Testis (tissue), 3 donors: ENCODE measurements around the gene IL34. TPM values are rescaled to one million over a fixed set of nuclear protein-coding genes. Genes with fewer than 3 reads are reported as not detected.

Experiments
- DNase-seq: peaks from one replicate; pipeline ENCODE4 v3.0.0-alpha.2; 2019
- H3K27ac ChIP-seq, 2 donors: fragments of 200-600 bp; sonication (generic); one replicate each; pipeline ENCODE4 v1.5.1; 2019
- H3K27me3 ChIP-seq: fragments of 200-600 bp; sonication (generic); one replicate; pipeline ENCODE4 v1.5.1; 2019
- H3K36me3 ChIP-seq: fragments of 200-600 bp; sonication (generic); one replicate; pipeline ENCODE4 v1.5.1; 2017; ENCODE audit warnings: low read depth; ENCODE audit errors: missing control alignments
- H3K4me1 ChIP-seq: fragments of 200-600 bp; sonication (generic); one replicate; pipeline ENCODE4 v1.5.1; 2019
- H3K4me3 ChIP-seq, 2 donors: fragments of 200-600 bp; sonication (generic); one replicate each; pipeline ENCODE4 v1.5.1; 2017 to 2019
- H3K9me3 ChIP-seq: fragments of 200-600 bp; sonication (generic); one replicate; pipeline ENCODE4 v1.5.1; 2017
- POLR2A ChIP-seq: fragments of 450-650 bp; IDR thresholded peaks from one replicate; pipeline ENCODE4 v1.6.1; 2017; ENCODE audit warnings: antibody characterized with exemption, mild to moderate bottlenecking, moderate library complexity
- WGBS, 2 donors: methylation state at CpG; one replicate each; pipeline ENCODE4 v1.1.5; 2018; 5-methylcytosine and 5-hydroxymethylcytosine counted together
- intact Hi-C: fragments of 100-400 bp; cut with DNase I; formaldehyde crosslinking; loops from one replicate; pipeline ENCODE4 v1.15.1; 2023; ENCODE audit warnings: low total_unique reads
- polyA plus RNA-seq: library from polyadenylated mRNA; stranded (reverse); fragments of 350-450 nt; fragmentation: Illumina TruSeq; extraction: RNeasy Lipid Tissue Mini Kit (QIAGEN cat#74804); gene quantifications from one replicate; pipeline ENCODE4 v1.2.3, GENCODE V29; 2014; ENCODE audit warnings: low read depth, low replicate concordance; ENCODE audit not compliant: insufficient read depth
- total RNA-seq, 2 donors: library from RNA; depleted of rRNA; stranded (reverse); fragments of >200 nt; gene quantifications; one replicate each; pipeline ENCODE4 v1.2.3, GENCODE V29; 2016
- TF ChIP-seq, protein P1 (sequence below), 3 experiments: fragments of 450-650 bp in 2 of 3; fragments of 200-600 bp in 1 of 3; sonication (generic) in 1 of 3; IDR thresholded peaks; one replicate each; pipeline ENCODE4 v1.5.1; 2016 to 2019; ENCODE audit warnings: antibody characterized with exemption in 3 of 3, mild to moderate bottlenecking in 2 of 3, moderate library complexity in 1 of 3

The IL34 gene
- total and polyA plus RNA-seq, 3 donors from 2014 or later = 5.4 to 11.9 (median 7.9) TPM

DNA sequence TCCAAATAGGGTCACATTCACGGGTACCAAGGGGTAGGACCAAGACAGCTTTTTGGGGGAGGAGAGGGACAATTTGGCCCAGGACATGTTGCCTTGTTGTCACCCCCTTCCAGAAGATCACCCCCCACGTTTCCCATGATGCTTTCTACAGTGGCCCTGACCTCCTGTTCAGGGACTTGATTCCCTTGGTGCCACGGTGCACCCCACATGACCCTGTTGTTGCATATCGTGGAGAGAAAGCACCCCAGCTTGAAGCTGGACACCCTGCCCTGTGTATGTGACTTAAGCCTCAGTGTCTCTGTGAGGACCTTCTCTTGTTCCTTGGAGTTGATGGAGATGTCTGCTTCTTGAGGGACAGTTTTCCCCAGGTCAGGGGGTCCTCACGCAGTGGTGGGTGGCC is 12.6 kb downstream of the IL34 start:
- WGBS, 2 donors = 79 to 87% methylated on average over 5 of the region's 5 CpGs
- Histone ChIP-seq H3K4me3 (no peak overlapping the region), H3K9me3 (no peaks in the 10 kb centered on the region), H3K27ac (no peak overlapping the region), H3K27me3 (no peaks in the 10 kb centered on the region), H3K36me3 (no peaks in the 10 kb centered on the region), H3K4me1 (peaks cover 16% of the 10 kb centered on the region)
- DNase-seq = no peak
- intact Hi-C loops = loop anchor here (10.0 kb wide), 1 partner anchor 134 kb away; the partner anchor contains the start of genes COG4 and SF3B3
- TF ChIP-seq, protein P1, sequence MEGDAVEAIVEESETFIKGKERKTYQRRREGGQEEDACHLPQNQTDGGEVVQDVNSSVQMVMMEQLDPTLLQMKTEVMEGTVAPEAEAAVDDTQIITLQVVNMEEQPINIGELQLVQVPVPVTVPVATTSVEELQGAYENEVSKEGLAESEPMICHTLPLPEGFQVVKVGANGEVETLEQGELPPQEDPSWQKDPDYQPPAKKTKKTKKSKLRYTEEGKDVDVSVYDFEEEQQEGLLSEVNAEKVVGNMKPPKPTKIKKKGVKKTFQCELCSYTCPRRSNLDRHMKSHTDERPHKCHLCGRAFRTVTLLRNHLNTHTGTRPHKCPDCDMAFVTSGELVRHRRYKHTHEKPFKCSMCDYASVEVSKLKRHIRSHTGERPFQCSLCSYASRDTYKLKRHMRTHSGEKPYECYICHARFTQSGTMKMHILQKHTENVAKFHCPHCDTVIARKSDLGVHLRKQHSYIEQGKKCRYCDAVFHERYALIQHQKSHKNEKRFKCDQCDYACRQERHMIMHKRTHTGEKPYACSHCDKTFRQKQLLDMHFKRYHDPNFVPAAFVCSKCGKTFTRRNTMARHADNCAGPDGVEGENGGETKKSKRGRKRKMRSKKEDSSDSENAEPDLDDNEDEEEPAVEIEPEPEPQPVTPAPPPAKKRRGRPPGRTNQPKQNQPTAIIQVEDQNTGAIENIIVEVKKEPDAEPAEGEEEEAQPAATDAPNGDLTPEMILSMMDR (IDR thresholded peaks at IDR 0.05) = no peak
- no peak for TF ChIP-seq POLR2A

DNA sequence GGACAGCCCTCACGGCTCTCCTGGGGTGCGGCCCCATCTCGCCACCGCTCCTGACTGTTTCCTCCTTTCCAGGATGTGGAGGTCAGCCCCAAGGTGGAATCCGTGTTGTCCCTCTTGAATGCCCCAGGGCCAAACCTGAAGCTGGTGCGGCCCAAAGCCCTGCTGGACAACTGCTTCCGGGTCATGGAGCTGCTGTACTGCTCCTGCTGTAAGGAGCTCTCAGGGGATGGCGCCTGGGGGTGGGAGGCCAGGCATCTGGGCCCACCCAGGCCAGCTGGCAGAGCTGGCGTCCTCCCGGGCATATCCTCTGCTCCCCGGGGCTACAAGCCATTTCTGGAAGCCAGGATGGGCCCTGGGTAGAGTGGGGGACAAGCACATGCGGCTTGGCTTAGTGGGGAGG is 13.2 kb downstream of the IL34 start:
- Histone ChIP-seq H3K4me3 (no peak overlapping the region), H3K27me3 (no peaks in the 10 kb centered on the region), H3K36me3 (no peaks in the 10 kb centered on the region), H3K9me3 (no peaks in the 10 kb centered on the region), H3K4me1 (peaks cover 10% of the 10 kb centered on the region), H3K27ac (no peak overlapping the region)
- WGBS, 2 donors = 90 to 93% methylated on average over 2 to 12 of the region's 12 CpGs
- intact Hi-C loops = loop anchor here (10.0 kb wide), 1 partner anchor 135 kb away; the partner anchor contains the start of genes COG4 and SF3B3
- no peak for TF ChIP-seq POLR2A
- TF ChIP-seq, protein P1 (IDR thresholded peaks at IDR 0.05) = no peak
- no peak for DNase-seq

DNA sequence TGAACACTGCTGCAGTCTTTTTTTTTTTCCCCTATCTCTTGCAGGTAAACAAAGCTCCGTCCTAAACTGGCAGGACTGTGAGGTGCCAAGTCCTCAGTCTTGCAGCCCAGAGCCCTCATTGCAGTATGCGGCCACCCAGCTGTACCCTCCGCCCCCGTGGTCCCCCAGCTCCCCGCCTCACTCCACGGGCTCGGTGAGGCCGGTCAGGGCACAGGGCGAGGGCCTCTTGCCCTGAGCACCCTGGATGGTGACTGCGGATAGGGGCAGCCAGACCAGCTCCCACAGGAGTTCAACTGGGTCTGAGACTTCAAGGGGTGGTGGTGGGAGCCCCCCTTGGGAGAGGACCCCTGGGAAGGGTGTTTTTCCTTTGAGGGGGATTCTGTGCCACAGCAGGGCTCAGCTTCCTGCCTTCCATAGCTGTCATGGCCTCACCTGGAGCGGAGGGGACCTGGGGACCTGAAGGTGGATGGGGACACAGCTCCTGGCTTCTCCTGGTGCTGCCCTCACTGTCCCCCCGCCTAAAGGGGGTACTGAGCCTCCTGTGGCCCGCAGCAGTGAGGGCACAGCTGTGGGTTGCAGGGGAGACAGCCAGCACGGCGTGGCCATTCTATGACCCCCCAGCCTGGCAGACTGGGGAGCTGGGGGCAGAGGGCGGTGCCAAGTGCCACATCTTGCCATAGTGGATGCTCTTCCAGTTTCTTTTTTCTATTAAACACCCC is 13.8 kb downstream of the IL34 start:
- Histone ChIP-seq H3K27ac (no peak overlapping the region), H3K4me3 (no peak overlapping the region), H3K4me1 (peaks cover 10% of the 10 kb centered on the region), H3K36me3 (no peaks in the 10 kb centered on the region), H3K27me3 (no peaks in the 10 kb centered on the region), H3K9me3 (no peaks in the 10 kb centered on the region)
- DNase-seq = no peak
- intact Hi-C loops = loop anchor here (10.0 kb wide), 1 partner anchor 135 kb away; the partner anchor contains the start of genes COG4 and SF3B3
- WGBS, 2 donors = 90 to 95% methylated on average over 4 to 16 of the region's 16 CpGs
- TF ChIP-seq, protein P1 (IDR thresholded peaks at IDR 0.05) = no peak
- no peak for TF ChIP-seq POLR2A

DNA sequence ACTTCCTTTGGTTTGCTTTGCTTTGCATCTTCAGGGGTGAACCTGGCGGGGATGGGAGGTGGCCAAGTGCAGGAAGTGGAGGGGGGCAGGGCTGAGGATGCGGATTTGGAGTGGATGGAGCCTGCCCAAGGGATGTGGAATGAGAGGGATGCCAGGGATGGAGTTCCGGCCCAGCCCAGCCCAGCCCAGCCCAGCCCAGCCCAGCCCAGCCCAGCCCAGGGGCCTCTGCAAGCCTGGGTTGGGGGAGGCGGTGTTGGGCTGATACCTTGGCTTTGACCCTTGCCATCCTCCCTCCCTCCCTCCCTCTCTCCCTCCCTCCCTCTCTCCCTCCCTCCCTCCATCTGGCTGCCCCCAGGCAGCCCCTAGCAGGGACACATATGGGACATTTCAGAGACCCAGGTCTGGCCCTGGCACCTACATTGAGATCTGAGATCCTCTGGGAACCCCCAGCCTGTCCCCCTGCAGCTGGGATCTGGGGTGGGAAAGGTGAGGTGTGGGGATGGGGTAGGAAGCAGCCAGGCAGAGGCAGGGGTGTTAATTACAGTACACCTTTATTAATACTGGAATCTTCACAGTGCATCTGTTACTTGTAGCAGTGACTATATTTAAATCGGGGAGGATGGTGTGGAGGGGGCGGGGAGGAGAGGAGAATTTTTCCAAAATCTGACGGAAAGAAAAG is 14.5 kb downstream of the IL34 start:
- WGBS, 2 donors = 61 to 80% methylated on average over 5 to 7 of the region's 7 CpGs
- DNase-seq = no peak
- no peak for TF ChIP-seq POLR2A
- Histone ChIP-seq H3K27ac (no peak overlapping the region), H3K4me3 (no peak overlapping the region), H3K27me3 (no peaks in the 10 kb centered on the region), H3K36me3 (no peaks in the 10 kb centered on the region), H3K9me3 (no peaks in the 10 kb centered on the region), H3K4me1 (peaks cover 10% of the 10 kb centered on the region)
- intact Hi-C loops = no loop called here

DNA sequence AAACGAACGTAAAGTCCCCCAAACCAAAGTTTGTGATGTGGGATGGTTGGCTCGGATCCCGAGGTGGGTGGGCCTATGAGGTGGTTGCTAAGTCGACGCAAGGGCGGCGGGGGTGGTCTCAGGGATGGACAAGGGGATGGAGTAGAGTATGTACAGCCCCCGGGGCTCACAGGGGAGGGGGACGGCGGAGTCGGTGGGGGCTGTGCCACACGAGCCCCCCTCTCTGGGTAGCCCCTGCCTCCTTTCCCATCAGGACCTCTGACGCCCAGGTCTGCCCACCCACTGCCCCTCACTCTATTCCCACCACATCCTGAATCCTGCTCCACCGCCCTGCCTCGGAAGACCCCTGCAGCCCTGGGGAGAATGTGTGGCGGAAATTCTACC is 15.2 kb downstream of the IL34 start:
- Histone ChIP-seq H3K4me1 (peaks cover 10% of the 10 kb centered on the region), H3K9me3 (no peaks in the 10 kb centered on the region), H3K4me3 (no peak overlapping the region), H3K36me3 (no peaks in the 10 kb centered on the region), H3K27ac (no peak overlapping the region), H3K27me3 (no peaks in the 10 kb centered on the region)
- TF ChIP-seq, protein P1 (IDR thresholded peaks at IDR 0.05) = no peak
- no peak for TF ChIP-seq POLR2A
- intact Hi-C loops = no loop called here
- DNase-seq = no peak
- WGBS, 2 donors = 81 to 82% methylated on average over 17 of the region's 17 CpGs
